NCI-H2171 (cell line): Measurements from ENCODE around the gene AK4.

ENCODE experiments used
- DNase-seq: peaks from one replicate; lab custom pipeline; 2025; lab: John Stamatoyannopoulos, UW

The AK4 gene

GRCh38 chr1:65250826-65251225, 102.8 kb downstream of the AK4 start:
- no peak for DNase-seq

GRCh38 chr1:65253800-65254319, 105.9 kb downstream of the AK4 start:
- DNase-seq: no peak

DNA sequence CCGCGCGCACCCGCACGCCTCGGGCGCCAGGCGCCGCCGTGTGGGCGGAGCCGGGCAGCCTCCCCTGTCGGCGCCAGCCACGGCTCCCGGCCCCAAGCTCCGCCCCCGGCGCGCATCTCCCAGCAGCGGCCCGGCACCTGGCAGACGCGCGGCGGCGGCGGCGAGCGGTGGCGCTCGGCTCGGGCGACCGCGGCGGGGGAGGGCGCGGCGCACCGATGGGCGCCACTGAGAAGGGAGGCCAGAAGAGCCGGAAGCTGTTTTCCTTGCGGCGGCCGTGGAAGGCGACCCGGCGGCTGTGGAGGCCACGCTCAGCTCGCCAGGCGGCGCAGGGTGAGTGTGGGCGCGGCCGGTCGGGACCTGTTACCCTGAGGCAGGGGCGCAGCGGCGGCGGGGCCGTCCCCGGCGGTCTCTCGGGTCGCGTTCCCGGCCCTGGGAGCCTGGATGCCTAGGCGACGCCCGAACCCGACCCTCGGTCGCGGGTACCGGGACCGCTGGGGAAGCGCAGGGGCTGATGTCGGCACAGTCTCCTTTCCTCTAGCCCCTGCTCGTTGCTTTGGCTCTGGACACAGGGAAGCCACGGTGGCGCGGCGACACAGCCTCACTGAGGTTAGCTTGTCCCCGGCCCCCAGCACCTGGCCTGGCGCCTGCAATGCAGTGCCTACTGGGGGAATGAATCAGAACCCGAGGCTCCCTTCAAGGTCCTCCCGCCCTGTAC, 106.5 kb downstream of the AK4 start:
- peak; percentile 85 for DNase-seq

DNA sequence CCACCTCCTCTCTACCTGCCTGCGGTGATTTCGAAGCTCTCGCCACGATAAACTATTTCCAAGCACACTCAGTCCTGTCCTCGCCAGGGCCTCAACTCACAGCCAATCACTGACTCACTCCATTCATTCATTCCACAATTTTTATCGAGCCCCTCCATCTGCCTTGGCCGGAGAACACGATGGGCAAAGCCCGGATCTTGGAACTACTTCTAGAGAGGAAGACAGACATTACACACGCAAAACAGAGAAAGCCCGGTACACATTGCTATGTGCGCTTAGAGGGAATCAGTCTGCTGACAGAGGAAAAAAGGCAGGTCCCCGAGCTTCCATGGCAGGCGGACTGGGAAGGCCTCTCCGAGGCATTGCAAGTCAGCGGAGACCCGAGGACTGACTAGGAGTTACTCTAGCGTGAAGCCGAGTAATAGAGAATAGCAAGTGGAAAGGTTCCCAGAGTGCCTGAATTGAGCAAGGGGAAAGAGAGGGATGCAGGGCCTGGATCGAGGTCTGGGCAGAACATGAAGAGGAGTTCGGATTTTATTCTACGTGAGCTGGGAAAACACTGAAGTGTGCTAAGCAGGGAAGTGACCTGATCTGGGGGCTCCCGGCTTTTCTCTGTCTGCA, 107.1 kb downstream of the AK4 start:
- DNase-seq: no peak

DNA sequence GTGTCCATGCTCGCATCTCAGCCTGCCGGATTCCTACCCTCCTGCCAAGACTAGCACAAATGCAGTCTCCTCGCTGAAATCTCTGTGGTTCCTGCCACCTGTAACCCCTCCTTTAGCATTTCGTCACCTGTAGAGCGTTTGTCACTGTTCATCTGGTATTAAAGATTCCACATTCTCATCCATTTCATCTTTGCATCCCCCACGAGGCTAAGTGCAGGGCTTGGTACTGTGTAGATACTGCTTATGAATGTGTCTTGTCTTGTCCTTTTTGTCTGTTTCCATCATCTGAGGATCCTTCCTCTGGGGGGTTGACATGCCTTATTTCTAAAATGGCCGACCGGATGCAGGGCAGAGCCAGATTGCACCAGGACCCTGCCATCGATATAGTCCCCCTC, 107.7 kb downstream of the AK4 start:
- no peak for DNase-seq

DNA sequence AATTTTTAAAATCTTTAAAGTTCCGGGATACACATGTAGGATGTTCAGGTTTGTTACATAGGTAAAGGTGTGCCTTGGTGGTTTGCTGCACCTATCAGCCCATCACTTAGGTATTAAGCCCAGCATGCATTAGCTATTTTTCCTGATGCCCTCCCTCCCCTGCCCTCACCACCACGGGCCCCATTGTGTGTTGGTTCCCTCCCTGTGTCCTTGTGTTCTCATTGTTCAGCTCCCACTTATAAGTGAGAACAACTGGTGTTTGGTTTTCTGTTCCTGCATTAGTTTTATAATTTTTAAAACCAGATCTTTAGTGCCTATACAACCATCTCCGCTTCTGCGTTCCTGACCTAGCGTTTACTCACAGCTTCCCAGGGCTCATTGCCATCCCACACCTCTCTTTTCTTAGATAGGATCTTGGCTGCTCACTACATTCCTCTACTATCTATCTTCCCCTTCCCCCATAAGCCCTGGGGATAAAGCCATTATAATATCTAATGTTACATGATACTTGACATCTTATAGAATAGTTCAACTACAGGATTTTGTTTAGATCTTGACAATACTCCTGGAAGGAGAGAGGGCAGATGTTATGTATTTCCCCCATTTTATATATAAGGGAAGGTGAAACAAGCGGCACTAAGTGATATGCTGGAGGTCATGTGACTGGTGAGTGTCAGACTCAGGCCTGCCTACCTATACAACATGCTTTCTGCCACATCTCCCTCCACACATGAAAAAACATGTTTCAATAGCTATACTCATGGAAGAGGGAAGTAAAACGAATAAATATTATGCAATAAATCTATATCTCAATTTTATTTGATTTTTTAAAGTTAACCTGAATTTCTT, 109.1 kb downstream of the AK4 start:
- DNase-seq: no peak

- no peak for DNase-seq
These were observed 110.1 kb downstream of the AK4 start for GRCh38 chr1:65258106-65258505.

GRCh38 chr1:65259816-65260215, 111.8 kb downstream of the AK4 start:
- no peak for DNase-seq

DNA sequence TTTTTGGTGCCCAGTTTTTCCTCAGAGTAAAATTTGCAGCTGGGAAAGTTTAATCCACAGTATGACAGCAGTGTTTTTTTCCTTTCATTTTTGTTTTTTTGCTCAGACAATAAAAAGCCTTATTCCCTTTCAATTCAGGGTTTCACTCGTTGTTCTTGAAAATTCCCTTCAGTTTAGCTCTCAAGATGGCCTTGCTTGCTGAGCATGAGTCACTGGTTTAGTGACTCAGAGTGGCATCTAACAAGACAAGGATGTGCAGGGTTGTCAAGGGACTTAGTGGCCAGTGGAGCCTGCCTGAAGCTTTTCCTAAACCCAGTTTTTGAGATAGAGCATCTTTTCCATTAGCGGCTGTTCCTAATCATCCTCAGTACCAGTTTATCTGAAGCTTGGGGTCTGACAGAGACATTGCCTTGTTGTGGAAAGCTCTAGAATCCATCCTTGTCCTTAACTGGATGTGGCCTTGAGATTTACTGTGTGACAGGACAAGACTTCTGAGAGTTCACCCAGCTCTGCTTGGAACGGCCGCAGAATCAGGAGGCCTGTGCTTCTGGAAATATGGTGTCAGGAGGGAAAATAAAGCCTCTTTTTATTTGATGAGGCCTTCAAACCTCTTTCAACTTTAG, 113.0 kb downstream of the AK4 start:
- no peak for DNase-seq

DNA sequence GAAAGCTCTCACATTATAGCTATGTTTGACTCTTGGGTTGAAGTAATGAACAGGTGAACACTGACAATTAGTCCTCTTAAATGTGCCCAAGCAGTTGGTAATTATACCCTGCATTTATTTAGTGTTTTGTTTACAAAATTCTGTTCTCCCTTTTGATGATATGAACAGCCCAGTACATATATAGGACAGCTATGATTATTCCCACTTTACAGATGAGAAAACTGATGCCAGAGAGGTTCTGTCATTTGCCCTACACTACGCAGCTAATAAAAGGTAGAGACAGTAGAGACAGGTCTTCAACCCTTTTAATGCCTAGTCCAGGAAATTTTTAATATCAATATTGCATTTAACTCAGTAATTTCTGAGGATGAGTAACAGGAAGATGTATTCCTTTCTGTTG, 115.3 kb downstream of the AK4 start:
- no peak for DNase-seq

GRCh38 chr1:65264197-65264929, 116.4 kb downstream of the AK4 start:
- DNase-seq: peak; percentile 71

- no peak for DNase-seq
These were observed 117.3 kb downstream of the AK4 start for GRCh38 chr1:65265296-65265650.

DNA sequence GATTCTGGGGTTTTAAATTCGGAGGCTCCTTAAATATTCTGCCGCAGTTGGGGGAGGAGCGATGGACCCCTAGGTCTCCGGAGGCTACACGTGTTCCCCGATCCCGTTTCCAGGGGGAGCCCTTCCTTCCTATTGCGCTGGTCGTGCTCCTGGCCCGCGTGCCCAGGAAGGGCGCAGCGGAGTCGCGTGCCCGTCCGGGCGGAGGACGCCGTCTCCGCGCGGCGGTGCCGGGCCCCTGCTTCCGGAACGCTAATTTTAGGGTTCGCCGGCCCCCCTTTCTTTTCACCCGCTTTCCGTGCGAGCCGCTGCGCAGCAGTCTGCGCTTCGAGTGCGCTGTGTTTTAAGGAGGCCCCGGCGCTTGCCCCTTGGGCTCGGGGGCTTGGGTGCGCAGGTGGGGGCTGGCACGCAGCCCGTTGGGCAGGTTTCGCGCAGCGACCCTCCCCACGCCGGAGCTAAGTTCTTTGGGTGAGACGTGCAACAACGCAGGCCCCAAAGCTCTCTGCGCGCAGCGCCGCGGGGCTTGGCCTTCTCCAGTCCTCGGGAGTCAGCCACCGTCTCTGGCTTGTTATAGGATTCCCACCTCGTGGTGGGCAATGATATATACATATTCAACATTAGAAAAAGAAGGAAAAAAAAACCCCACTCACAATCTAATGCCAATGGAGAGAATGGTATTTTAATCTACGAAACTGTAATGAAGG, 117.8 kb downstream of the AK4 start:
- DNase-seq: peak; percentile 83

GRCh38 chr1:65266476-65266875, 118.5 kb downstream of the AK4 start:
- DNase-seq: no peak

- no peak for DNase-seq
These were observed 119.3 kb downstream of the AK4 start for GRCh38 chr1:65267271-65267670.

- no peak for DNase-seq
These were observed 119.7 kb downstream of the AK4 start for GRCh38 chr1:65267683-65268082.

- no peak for DNase-seq
These were observed 121.6 kb downstream of the AK4 start for GRCh38 chr1:65269612-65270011.

DNA sequence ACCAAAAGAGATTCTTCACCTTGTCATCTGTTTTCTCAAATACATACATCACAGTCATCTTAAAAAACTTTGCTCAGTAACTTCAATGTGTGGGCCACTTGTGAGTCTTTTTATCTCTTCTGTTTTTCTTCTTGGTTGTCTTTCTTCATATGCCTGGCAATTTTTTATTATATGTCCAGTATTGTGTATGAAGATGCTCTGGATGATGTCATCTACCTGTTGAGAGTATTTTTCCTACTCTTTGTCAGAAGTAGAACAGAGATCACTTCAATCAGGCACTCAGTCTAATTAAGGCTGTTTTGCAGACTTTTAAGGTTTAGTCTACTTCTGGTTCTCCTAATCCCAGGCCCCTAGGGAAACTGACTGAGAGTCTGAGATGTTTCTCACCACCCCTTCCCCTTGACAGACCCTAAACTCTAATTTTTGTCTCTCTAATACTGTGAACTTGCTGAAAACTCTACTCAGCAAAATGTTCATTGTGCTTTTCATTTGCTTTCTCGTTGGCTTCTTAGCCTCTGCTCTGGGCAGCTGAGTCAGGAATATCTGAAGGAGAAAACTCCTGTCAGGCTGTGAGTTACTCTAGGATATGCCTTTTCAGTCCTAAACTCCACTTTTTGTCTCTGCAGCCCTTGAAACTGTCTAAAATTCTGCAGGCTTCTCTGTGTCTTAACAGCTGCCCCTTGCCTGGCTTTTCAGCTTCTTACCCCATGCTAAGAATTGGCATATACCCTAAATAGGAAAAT, 128.4 kb downstream of the AK4 start:
- DNase-seq: no peak

GRCh38 chr1:65277605-65278347, 129.8 kb downstream of the AK4 start:
- DNase-seq: no peak
